HepG2 (cell line): Measurements from ENCODE around the gene SLC17A3.

ENCODE experiments used
- ELF4 ChIP-seq: sonication (generic); formaldehyde crosslinking; IDR thresholded peaks from 2 replicates; pipeline ENCODE4 v1.5.0; 2020; ENCODE audit warnings: missing genetic modification reagents, mild to moderate bottlenecking, moderate library complexity, borderline replicate concordance
- POLR2AphosphoS5 ChIP-seq: IDR thresholded peaks from 2 replicates; pipeline ENCODE4 v1.6.1; 2012; ENCODE audit warnings: low read depth, low read length
- TEAD2 ChIP-seq: sonication (generic); formaldehyde crosslinking; IDR thresholded peaks from 2 replicates; pipeline ENCODE4 v1.9.0; 2021; ENCODE audit warnings: missing genetic modification reagents
- ZBTB7A ChIP-seq: sonication (generic); formaldehyde crosslinking; IDR thresholded peaks from 2 replicates; pipeline ENCODE4 v1.8.0; 2022; ENCODE audit warnings: mild to moderate bottlenecking, missing genetic modification reagents

GRCh38 chr6:25883536-25883935, 9.5 kb upstream of the SLC17A3 start:
- no peak for TF ChIP-seq TEAD2 (CRISPR knock-in tag)
- TF ChIP-seq POLR2AphosphoS5, result no peak
- TF ChIP-seq ZBTB7A (CRISPR knock-in tag), result no peak
- no peak for TF ChIP-seq ELF4
